OCI-LY7 (cell line): ENCODE results near the gene MTF1.

Experiments used
- EZH2phosphoT487 ChIP-seq: fragments of 200-600 bp; sonication (generic); IDR thresholded peaks from 2 replicates; pipeline ENCODE4 v1.6.1; 2018; ENCODE audit warnings: low read depth, borderline replicate concordance, mild to moderate bottlenecking, mixed run types, antibody characterized with exemption, low read length, moderate library complexity, mixed read lengths
- TF ChIP-seq, protein P1 (sequence below): fragments of 200-600 bp; sonication (generic); conservative IDR thresholded peaks from 2 replicates; pipeline ENCODE4 v1.5.1; 2014; ENCODE audit warnings: mild to moderate bottlenecking, antibody characterized with exemption, low read length, moderate library complexity, mixed read lengths

DNA sequence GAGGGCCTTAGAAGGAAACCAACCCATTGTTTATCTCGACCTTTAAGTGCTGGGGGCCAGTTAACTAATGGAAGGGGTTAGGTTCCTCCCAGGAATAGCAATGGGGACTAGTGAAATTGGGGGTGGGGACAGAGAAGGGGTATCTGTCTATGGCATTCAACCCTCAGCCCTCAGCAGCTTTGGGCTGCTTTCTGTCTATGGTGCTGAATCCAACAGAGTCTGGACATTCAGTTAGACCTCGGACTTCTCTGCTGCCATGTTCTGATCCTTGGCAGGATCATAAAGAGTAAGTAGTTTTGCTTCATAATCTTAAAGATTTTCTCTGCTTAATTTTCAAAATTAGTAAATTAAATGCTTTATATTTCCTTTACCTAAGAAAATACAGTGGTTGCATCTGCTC lies 91.9 kb downstream of the MTF1 start:
- TF ChIP-seq, protein P1, sequence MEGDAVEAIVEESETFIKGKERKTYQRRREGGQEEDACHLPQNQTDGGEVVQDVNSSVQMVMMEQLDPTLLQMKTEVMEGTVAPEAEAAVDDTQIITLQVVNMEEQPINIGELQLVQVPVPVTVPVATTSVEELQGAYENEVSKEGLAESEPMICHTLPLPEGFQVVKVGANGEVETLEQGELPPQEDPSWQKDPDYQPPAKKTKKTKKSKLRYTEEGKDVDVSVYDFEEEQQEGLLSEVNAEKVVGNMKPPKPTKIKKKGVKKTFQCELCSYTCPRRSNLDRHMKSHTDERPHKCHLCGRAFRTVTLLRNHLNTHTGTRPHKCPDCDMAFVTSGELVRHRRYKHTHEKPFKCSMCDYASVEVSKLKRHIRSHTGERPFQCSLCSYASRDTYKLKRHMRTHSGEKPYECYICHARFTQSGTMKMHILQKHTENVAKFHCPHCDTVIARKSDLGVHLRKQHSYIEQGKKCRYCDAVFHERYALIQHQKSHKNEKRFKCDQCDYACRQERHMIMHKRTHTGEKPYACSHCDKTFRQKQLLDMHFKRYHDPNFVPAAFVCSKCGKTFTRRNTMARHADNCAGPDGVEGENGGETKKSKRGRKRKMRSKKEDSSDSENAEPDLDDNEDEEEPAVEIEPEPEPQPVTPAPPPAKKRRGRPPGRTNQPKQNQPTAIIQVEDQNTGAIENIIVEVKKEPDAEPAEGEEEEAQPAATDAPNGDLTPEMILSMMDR, result no peak
- no peak for TF ChIP-seq EZH2phosphoT487
